Keratinocyte (primary cell): ENCODE measurements around the gene IL17REL.
A peak's percentile ranks its signal among the peaks of the same experiment; 100 is the strongest.

Experiments
- EZH2 ChIP-seq: IDR thresholded peaks from one replicate; pipeline ENCODE4 v1.6.1; 2012; ENCODE audit warnings: inconsistent platforms, mild to moderate bottlenecking, low read length, moderate library complexity
- TF ChIP-seq, protein P1 (sequence below), 3 experiments: IDR thresholded peaks in 1 of 3; conservative IDR thresholded peaks in 1 of 3; optimal IDR thresholded peaks in 1 of 3; 2 replicates in 2 of 3; 3 replicates in 1 of 3; pipeline versions ENCODE3 to v1.5.1; 2011; ENCODE audit warnings: low read length in 3 of 3, mild to moderate bottlenecking in 3 of 3, moderate library complexity in 2 of 3, control low read depth in 1 of 3, inconsistent platforms in 1 of 3; ENCODE audit not compliant: insufficient read depth in 2 of 3; ENCODE audit errors: extremely low read depth in 1 of 3

- TF ChIP-seq, protein P1, sequence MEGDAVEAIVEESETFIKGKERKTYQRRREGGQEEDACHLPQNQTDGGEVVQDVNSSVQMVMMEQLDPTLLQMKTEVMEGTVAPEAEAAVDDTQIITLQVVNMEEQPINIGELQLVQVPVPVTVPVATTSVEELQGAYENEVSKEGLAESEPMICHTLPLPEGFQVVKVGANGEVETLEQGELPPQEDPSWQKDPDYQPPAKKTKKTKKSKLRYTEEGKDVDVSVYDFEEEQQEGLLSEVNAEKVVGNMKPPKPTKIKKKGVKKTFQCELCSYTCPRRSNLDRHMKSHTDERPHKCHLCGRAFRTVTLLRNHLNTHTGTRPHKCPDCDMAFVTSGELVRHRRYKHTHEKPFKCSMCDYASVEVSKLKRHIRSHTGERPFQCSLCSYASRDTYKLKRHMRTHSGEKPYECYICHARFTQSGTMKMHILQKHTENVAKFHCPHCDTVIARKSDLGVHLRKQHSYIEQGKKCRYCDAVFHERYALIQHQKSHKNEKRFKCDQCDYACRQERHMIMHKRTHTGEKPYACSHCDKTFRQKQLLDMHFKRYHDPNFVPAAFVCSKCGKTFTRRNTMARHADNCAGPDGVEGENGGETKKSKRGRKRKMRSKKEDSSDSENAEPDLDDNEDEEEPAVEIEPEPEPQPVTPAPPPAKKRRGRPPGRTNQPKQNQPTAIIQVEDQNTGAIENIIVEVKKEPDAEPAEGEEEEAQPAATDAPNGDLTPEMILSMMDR (optimal IDR thresholded peaks at IDR 0.05 in 1 of 3, IDR thresholded peaks at IDR 0.05 in 1 of 3, conservative IDR thresholded peaks at IDR 0.05 in 1 of 3; ENCODE audit: extremely low read depth in 1 of 3, insufficient read depth in 2 of 3, low read length in 3 of 3): no peak
- TF ChIP-seq EZH2: peak; percentile 70
Observed at GRCh38 chr22:50011447-50012210, 936 bp downstream of the IL17REL start.
